Pericardium fibroblast (primary cell): ENCODE data around the gene HOXD11. TPM values are rescaled to one million over a fixed set of nuclear protein-coding genes. Genes with fewer than 3 reads are reported as not detected.

Experiments used
- total RNA-seq: library from RNA; depleted of rRNA; stranded (reverse); fragments of >200 nt; gene quantifications from 2 replicates; pipeline ENCODE4 v1.2.3, GENCODE V29; 2015

HOXD11 gene
- not detected in 2 replicates for total RNA-seq

DNA sequence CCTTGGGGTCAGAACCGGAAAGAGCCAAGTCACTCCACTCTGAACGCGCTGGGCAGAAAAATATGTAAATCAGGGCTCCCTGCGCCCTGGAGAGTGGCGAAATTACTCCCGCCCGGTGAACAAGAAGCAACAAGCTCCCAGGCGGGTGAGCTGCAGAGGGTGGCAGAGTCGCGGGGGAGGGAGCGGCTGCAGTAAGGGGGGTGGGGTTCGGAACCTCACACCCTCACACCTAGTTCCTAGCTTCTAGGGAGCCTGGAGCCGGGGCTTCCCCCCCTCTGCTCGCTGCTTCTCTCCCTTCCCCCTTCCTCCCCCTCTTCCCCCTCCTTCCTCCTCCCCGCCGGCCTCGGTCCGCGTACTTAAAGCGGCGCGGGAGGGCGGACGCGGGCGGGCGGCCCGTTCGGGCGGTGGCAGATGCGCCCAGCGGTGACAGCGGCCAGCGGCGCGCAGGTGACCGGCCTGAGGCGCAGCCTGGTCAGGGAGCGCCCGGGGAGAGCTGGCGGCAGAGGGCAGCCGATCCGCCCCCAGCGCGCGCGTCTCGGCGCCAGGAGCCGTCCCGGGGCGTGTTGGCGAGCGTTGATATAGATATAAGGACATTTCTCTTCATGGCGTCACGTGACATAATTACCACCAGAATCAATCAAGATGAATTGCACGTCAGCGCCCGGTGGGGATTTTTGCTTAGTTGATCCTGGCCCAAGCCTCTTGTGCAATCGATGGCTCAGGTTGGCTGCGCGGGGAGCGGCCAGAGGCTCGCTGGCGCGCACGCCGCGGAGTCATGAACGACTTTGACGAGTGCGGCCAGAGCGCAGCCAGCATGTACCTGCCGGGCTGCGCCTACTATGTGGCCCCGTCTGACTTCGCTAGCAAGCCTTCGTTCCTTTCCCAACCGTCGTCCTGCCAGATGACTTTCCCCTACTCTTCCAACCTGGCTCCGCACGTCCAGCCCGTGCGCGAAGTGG lies at the start of gene HOXD11:
Gene HOXD11 (plus strand): TSS at position 700 of the 959 bp plus-strand sequence. CDS start 76 bp downstream, at position 776.

GRCh38 chr2:176083796-176084261 lies 23.3 kb upstream of the HOXD11 start, which contains the start of gene EVX2:
Gene EVX2, minus strand, starts transcription at chr2:176083962. Its CDS starts 186 bp downstream, at chr2:176083776.

GRCh38 chr2:176092270-176093144 lies 14.6 kb upstream of the HOXD11 start, which contains the start of gene HOXD13:
Gene HOXD13, plus strand, starts transcription at chr2:176092721. Its CDS starts 170 bp downstream, at chr2:176092891.

DNA sequence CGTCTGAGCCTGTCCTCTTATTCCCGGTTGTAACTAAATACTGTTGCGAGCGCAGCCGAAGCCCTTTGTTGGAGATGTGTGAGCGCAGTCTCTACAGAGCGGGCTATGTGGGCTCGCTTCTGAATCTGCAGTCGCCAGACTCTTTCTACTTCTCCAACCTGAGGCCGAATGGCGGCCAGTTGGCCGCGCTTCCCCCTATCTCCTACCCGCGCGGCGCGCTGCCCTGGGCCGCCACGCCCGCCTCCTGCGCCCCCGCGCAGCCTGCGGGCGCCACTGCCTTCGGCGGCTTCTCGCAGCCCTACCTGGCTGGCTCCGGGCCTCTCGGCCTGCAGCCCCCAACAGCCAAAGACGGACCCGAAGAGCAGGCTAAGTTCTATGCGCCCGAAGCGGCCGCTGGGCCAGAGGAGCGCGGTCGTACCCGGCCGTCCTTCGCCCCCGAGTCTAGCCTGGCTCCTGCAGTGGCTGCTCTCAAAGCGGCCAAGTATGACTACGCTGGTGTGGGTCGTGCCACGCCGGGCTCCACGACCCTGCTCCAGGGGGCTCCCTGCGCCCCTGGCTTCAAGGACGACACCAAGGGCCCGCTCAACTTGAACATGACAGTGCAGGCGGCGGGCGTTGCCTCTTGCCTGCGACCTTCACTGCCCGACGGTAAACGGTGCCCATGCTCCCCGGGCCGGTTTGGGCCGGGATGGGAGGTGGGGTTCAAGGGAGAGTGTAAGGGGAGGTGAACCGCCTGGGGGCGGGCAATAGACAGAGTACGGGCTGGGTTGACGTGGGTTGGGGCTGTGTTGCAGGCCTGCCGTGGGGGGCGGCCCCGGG lies 7.1 kb upstream of the HOXD11 start, which contains the start of gene HOXD12:
Gene HOXD12 (plus strand): TSS at position 68 of the 819 bp plus-strand sequence. CDS start 7 bp downstream, at position 75.

DNA sequence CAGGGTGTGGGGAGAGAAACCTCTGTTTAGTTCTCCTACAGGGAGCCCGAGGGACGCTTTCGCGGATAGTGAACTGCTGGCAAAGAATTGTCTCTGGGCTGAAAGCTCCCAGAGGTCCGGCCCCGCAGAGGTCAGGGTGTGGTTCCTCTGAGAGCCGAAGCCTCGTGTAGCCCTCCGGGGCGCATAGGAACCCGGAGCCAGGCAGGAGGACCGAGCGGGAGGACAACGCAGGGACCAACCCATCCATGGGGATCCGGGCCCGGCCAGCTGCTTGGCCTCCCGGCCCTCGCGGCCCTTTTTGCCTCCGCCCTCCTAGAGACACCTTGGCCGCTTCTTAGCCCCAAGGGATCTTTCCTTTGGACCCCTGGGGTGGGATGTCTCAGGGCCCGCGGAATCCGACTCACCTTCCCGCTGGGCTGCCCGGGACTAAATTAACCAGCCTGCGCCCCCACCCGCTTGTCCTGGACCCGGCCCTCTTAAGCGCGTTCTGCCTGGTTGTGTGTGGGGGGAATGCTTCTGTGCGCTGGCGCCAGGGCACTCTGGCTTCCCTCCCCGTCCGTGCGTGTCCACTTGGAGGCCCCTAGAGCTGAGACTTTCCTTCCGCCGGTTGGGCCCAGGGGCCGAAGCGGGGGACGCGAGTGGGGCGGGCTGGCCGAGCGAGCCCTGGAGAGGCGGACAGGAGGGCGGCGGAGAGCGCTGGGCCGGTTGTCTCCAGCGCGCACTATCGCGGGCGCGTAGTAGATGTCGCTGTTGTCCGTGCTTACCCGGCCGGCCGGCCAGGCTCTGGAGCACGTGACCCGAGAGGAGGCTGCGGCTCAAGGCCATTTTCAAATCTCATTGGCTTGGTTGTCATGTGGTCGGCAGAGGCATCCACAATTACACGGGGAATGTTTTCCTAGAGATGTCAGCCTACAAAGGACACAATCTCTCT lies 9.1 kb downstream of the HOXD11 start, which contains the start of gene HOXD10:
Gene HOXD10 (plus strand): TSS at position 896 of the 931 bp plus-strand sequence. CDS start 56 bp downstream, outside the sequence.

DNA sequence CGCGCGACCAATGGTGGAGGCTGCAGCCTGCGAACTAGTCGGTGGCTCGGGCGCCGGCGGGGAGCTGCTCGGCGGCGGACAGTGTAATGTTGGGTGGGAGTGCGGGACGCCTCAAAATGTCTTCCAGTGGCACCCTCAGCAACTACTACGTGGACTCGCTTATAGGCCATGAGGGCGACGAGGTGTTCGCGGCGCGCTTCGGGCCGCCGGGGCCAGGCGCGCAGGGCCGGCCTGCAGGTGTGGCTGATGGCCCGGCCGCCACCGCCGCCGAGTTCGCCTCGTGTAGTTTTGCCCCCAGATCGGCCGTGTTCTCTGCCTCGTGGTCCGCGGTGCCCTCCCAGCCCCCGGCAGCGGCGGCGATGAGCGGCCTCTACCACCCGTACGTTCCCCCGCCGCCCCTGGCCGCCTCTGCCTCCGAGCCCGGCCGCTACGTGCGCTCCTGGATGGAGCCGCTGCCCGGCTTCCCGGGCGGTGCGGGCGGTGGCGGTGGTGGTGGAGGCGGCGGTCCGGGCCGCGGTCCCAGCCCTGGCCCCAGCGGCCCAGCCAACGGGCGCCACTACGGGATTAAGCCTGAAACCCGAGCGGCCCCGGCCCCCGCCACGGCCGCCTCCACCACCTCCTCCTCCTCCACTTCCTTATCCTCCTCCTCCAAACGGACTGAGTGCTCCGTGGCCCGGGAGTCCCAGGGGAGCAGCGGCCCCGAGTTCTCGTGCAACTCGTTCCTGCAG lies 15.8 kb downstream of the HOXD11 start, which contains the start of gene HOXD9:
Gene HOXD9 (plus strand): TSS at position 37 of the 728 bp plus-strand sequence. CDS start 50 bp downstream, at position 87.

GRCh38 chr2:176128982-176129796 lies 22.1 kb downstream of the HOXD11 start, which contains the start of gene HOXD8:
Gene HOXD8, plus strand, starts transcription at chr2:176129705. Its CDS starts 662 bp downstream, at chr2:176130367.

DNA sequence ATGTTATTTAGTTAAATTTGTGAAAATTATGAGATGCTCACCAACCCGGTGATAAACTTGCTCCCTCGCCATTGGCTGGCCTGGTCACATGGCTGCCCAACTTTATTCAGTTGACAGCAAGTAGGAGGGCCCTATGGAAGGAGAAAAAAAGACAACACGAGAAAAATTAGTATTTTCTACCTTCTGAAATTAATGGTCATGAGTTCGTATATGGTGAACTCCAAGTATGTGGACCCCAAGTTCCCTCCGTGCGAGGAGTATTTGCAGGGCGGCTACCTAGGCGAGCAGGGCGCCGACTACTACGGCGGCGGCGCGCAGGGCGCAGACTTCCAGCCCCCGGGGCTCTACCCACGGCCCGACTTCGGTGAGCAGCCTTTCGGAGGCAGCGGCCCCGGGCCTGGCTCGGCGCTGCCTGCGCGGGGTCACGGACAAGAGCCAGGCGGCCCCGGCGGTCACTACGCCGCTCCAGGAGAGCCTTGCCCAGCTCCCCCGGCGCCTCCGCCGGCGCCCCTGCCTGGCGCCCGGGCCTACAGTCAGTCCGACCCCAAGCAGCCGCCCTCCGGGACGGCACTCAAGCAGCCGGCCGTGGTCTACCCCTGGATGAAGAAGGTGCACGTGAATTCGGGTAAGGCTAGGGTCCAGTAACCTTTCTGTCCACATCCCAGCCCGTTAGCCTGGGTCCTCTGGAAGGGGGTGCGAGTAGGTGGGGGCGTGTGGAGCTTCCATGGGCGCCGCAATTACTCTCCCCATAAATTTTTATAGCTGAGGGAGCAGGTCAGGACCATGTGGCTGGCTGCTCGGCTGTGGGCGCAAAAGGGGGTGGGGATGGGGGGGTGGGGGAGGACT lies 44.6 kb downstream of the HOXD11 start, which contains the start of gene HOXD4:
Gene HOXD4 (plus strand): TSS at position 109 of the 846 bp plus-strand sequence. CDS start 84 bp downstream, at position 193.

DNA sequence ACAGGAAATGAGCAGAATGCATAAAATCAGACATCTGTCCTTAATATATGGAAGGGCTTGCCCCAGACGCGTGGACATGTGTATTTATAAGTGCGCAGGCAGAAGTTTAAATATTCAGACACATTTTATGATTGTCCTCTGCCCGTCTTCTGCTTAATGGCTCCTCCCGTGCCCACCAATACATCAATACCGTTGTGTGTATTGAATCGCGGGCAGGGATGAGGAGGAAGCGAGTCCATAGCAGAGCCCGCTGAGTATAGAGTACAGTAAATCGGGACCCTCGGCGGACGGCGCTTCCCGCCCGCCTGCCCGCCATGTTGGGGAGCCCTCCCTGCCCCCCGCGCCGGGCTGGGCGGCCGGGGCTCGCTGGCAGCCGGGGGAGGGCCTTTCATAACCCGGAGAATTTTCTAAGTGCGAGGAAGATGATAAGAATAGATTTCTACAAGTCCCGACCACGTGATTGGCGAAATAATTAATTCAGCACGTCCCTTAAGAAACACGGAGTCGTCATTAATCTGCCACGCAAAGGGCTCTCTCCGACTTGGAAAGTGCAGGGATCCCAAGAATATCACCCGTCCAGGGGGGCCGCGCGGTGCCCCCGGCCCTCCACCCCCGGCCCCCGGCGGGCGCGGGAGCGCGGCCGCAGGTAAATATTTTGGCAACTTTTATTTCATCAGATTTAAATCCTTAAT lies 49.9 kb downstream of the HOXD11 start, which contains the start of gene HOXD3:
Gene HOXD3 (plus strand): TSS at position 501 of the 692 bp plus-strand sequence. CDS start 11,808 bp downstream, outside the sequence.

Other genes with a start within 250 kb of the HOXD11 start
- 15.1 and 18.0 TPM in 2 replicates for gene LNPK, start 105.0 kb upstream of the HOXD11 start, total RNA-seq
- gene EVX2, start 23.3 kb upstream of the HOXD11 start, total RNA-seq, result 0.09 TPM in 1 of 2 replicates, not detected in the other
- gene HOXD13, start 14.6 kb upstream of the HOXD11 start, total RNA-seq, result not detected in 2 replicates
- not detected in 2 replicates for gene HOXD12, start 7.5 kb upstream of the HOXD11 start, total RNA-seq
- gene HOXD10, start 9.5 kb downstream of the HOXD11 start, total RNA-seq, result not detected in 2 replicates
- gene HOXD9, start 15.4 kb downstream of the HOXD11 start, total RNA-seq, result 0.09 TPM in 1 of 2 replicates, not detected in the other
- gene HOXD8, start 22.4 kb downstream of the HOXD11 start, total RNA-seq, result 1.2 and 5.0 TPM in 2 replicates
- 0.12 and 2.7 TPM in 2 replicates for gene HOXD4, start 44.3 kb downstream of the HOXD11 start, total RNA-seq
- 0.09 and 0.82 TPM in 2 replicates for gene HOXD3, start 50.0 kb downstream of the HOXD11 start, total RNA-seq
- not detected in 2 replicates for gene HOXD1, start 81.4 kb downstream of the HOXD11 start, total RNA-seq
- gene MTX2, start 162.2 kb downstream of the HOXD11 start, total RNA-seq, result 30.9 and 37.3 TPM in 2 replicates